ENCODE data around the gene EIF3K. TPM values are rescaled to one million over a fixed set of nuclear protein-coding genes. Genes with fewer than 3 reads are reported as not detected.
A peak's percentile ranks its signal among the peaks of the same experiment; 100 is the strongest.

The EIF3K gene
- total RNA-seq, 2 donors from 2014 or later: 303 to 334 TPM

- peak overlapping the region; percentile 61 for H3K27ac Mint-ChIP-seq
- Histone ChIP-seq H3K9ac (ENCODE audit: extremely low read depth, low read length, poor library complexity, severe bottlenecking) (no peak overlapping the region), H3K27ac (ENCODE audit: low read depth, low read length) (no peak overlapping the region), H3K4me1 (ENCODE audit: control insufficient read depth, insufficient read depth, low read length) (no peaks in the 10 kb centered on the region), H3K36me3 (ENCODE audit: control insufficient read depth, insufficient read depth, low read length) (peaks cover 46% of the 10 kb centered on the region), H3K27me3 (ENCODE audit: control insufficient read depth, insufficient read depth, low read length, poor library complexity, severe bottlenecking) (no peaks in the 10 kb centered on the region), H3K4me3 (ENCODE audit: low read length) (no peak overlapping the region), H3K9me3 (ENCODE audit: control insufficient read depth, low read length) (no peaks in the 10 kb centered on the region)
- WGBS, 2 experiments (ENCODE audit: insufficient coverage in 1 of 2, insufficient read length in 1 of 2): 93 to 99% methylated on average over 9 to 11 of the region's 11 CpGs
- DNase-seq: no peak
- H3K9me3 Mint-ChIP-seq: no peaks in the 10 kb centered on the region
- no peak overlapping the region for H3K4me3 Mint-ChIP-seq
- peaks cover 36% of the 10 kb centered on the region for H3K36me3 Mint-ChIP-seq (ENCODE audit: low read depth)
- TF ChIP-seq CTCF (conservative IDR thresholded peaks at IDR 0.05): no peak
- H3K4me1 Mint-ChIP-seq: peaks cover 42% of the 10 kb centered on the region
- H3K27me3 Mint-ChIP-seq (ENCODE audit: insufficient read depth): no peaks in the 10 kb centered on the region
These were observed 58.1 kb downstream of the EIF3K start for GRCh38 chr19:38676878-38677646.

- Histone ChIP-seq H3K9ac (ENCODE audit: extremely low read depth, low read length, poor library complexity, severe bottlenecking) (no peak overlapping the region), H3K4me3 (ENCODE audit: low read length) (no peak overlapping the region), H3K36me3 (ENCODE audit: control insufficient read depth, insufficient read depth, low read length) (peaks cover 57% of the 10 kb centered on the region), H3K9me3 (ENCODE audit: control insufficient read depth, low read length) (no peaks in the 10 kb centered on the region), H3K27me3 (ENCODE audit: control insufficient read depth, insufficient read depth, low read length, poor library complexity, severe bottlenecking) (no peaks in the 10 kb centered on the region), H3K4me1 (ENCODE audit: control insufficient read depth, insufficient read depth, low read length) (peaks cover 6% of the 10 kb centered on the region), H3K27ac (ENCODE audit: low read depth, low read length) (no peak overlapping the region)
- 92 to 95% methylated on average over 10 to 15 of the region's 15 CpGs for WGBS, 2 experiments (ENCODE audit: insufficient coverage in 1 of 2, insufficient read length in 1 of 2)
- H3K9me3 Mint-ChIP-seq: peaks cover 4% of the 10 kb centered on the region
- peaks cover 50% of the 10 kb centered on the region for H3K4me1 Mint-ChIP-seq
- no peak for TF ChIP-seq CTCF (conservative IDR thresholded peaks at IDR 0.05)
- peaks cover 49% of the 10 kb centered on the region for H3K36me3 Mint-ChIP-seq (ENCODE audit: low read depth)
- H3K27ac Mint-ChIP-seq: peak overlapping the region; percentile 75
- no peaks in the 10 kb centered on the region for H3K27me3 Mint-ChIP-seq (ENCODE audit: insufficient read depth)
- no peak for DNase-seq
- no peak overlapping the region for H3K4me3 Mint-ChIP-seq
These were observed 59.4 kb downstream of the EIF3K start for GRCh38 chr19:38678217-38678890.

- H3K36me3 ChIP-seq (ENCODE audit: control insufficient read depth, insufficient read depth, low read length): peaks cover 57% of the 10 kb centered on the region
- H3K9ac ChIP-seq (ENCODE audit: extremely low read depth, low read length, poor library complexity, severe bottlenecking): no peak overlapping the region
- H3K9me3 ChIP-seq (ENCODE audit: control insufficient read depth, low read length): no peaks in the 10 kb centered on the region
- no peak overlapping the region for H3K27ac ChIP-seq (ENCODE audit: low read depth, low read length)
- Mint-ChIP-seq H3K4me3 (no peak overlapping the region), H3K9me3 (peaks cover 4% of the 10 kb centered on the region), H3K4me1 (peaks cover 55% of the 10 kb centered on the region), H3K27me3 (ENCODE audit: insufficient read depth) (no peaks in the 10 kb centered on the region), H3K27ac (peak overlapping the region; percentile 75), H3K36me3 (ENCODE audit: low read depth) (peaks cover 49% of the 10 kb centered on the region)
- H3K4me3 ChIP-seq (ENCODE audit: low read length): no peak overlapping the region
- peaks cover 11% of the 10 kb centered on the region for H3K4me1 ChIP-seq (ENCODE audit: control insufficient read depth, insufficient read depth, low read length)
- DNase-seq: no peak
- no peak for TF ChIP-seq CTCF (conservative IDR thresholded peaks at IDR 0.05)
- 95 to 96% methylated on average over 6 to 7 of the region's 7 CpGs for whole genome bisulfite sequencing, 2 experiments (ENCODE audit: insufficient coverage in 1 of 2, insufficient read length in 1 of 2)
- H3K27me3 ChIP-seq (ENCODE audit: control insufficient read depth, insufficient read depth, low read length, poor library complexity, severe bottlenecking): no peaks in the 10 kb centered on the region
These were observed 60.0 kb downstream of the EIF3K start for GRCh38 chr19:38678891-38679494.
